Activated CD4-positive, alpha-beta T cell treated with anti-CD3 and anti-CD28 coated beads, Interleukin-2, amount 10 ng/mL, durations not matched to agents 24 days and 14 days (primary cell): ENCODE results near the gene CGN. TPM values are rescaled to one million over a fixed set of nuclear protein-coding genes. Genes with fewer than 3 reads are reported as not detected.

ENCODE experiments used
- DNase-seq: peaks from one replicate; pipeline ENCODE4 v3.0.0; 2022
- H3K27ac Mint-ChIP-seq: one replicate; pipeline ENCODE4 v1.8.0; 2022; ENCODE audit warnings: mild to moderate bottlenecking, mixed read lengths
- H3K27me3 Mint-ChIP-seq: one replicate; pipeline ENCODE4 v1.8.0; 2022; ENCODE audit warnings: mixed read lengths
- H3K36me3 Mint-ChIP-seq: one replicate; pipeline ENCODE4 v1.8.0; 2022; ENCODE audit warnings: low read depth, mild to moderate bottlenecking, mixed read lengths
- H3K4me1 Mint-ChIP-seq: one replicate; pipeline ENCODE4 v1.8.0; 2021; ENCODE audit warnings: mixed read lengths
- H3K4me3 Mint-ChIP-seq: one replicate; pipeline ENCODE4 v1.8.0; 2022; ENCODE audit warnings: mild to moderate bottlenecking, moderate library complexity, mixed read lengths
- H3K9me3 Mint-ChIP-seq: one replicate; pipeline ENCODE4 v1.8.0; 2021; ENCODE audit warnings: mixed read lengths
- intact Hi-C: fragments of 100-400 bp; cut with micrococcal nuclease; formaldehyde crosslinking; loops from one replicate; pipeline ENCODE4 v1.15.1; 2023
- total RNA-seq: library from RNA; stranded (reverse); gene quantifications from 2 replicates; pipeline ENCODE4 v1.2.3, GENCODE V29; 2022

Gene CGN
- total RNA-seq, 1 donor from 2014 or later = 0.07 TPM

DNA sequence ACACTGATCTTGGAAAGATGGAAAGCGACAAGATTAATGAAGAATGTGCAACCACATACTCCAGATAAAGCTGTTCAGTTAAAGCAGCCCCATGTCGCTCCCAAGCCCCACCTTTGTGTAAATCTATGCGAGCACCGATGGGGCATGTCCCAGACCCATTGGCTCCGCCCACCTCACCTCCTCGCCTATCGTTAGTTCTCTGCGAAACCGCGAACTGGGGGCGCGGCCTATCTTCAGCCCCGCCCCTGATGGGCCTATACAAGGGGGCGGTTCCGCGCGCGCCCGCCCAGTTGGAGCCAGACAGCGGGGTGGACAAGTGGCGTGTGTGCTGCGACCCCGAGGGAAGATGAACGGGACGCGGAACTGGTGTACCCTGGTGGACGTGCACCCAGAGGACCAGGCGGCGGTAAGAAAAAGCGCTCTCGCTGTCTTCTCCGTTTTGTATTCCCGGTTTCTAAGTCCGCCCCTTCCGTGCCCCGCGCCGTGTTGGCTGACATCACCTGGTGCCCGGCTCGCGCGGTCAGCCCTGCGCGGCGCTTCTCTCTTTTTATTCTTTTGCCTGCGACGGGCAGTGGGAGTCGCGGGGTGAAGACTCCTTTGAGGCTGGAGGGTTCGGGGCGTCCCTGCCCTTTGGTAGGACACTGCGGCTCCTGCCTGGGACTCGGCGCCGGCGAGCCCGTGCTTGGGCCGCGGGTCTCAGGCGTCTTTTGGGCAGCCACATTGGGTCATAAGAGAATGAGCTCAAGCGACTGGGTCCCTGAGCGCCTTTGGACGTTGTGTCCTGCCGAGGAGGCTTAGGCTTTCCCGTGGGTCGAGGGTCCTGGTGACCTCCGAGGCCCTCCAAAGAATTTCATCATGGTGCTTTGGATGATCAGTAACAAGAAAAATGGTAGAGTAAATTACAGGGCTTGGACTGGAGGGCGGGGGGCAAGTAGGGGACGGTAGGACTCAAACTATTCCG lies 29.1 kb downstream of the CGN start, which contains the start of gene TUFT1:
TUFT1 (plus strand) TSS at position 289 of the 961 bp plus-strand sequence; CDS start at position 347, 58 bp downstream.
- H3K27me3 Mint-ChIP-seq = peaks cover 8% of the 10 kb centered on the region
- intact Hi-C loops = loop anchor here (1.0 to 5.0 kb wide), 3 partner anchors 29 to 296 kb away; partner anchors contain the start of gene CGN
- H3K9me3 Mint-ChIP-seq = no peaks in the 10 kb centered on the region
- peak within 1 kb of the TSS; percentile 79 for H3K27ac Mint-ChIP-seq
- H3K4me1 Mint-ChIP-seq = peaks cover 19% of the 10 kb centered on the region
- H3K36me3 Mint-ChIP-seq = no peaks in the 10 kb centered on the region
- DNase-seq = peak; percentile 98
- peak within 1 kb of the TSS; percentile 95 for H3K4me3 Mint-ChIP-seq

DNA sequence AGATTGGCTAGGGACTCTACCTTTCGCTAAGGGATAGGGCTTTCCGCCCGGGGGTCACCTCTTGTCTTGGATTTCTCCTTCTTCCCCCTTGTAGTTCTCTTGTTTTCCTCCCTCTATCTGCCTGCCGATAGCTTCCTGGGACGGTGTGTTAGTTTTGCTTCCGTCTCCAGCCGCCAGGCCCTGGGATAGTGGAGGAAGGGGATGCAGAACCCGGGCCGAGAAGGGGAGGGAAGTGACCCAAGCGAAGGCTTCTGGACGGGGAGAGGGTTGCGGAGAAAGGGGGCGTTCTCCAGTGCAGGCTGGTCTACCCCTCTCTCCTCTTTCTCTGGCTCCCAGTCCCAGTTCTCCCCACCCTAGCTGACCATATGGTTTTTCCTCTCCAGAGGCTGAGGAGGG lies 29.8 kb downstream of the CGN start:
- Mint-ChIP-seq H3K27ac (no peak overlapping the region), H3K4me3 (peak overlapping the region; percentile 95), H3K36me3 (no peaks in the 10 kb centered on the region), H3K9me3 (no peaks in the 10 kb centered on the region), H3K27me3 (peaks cover 8% of the 10 kb centered on the region), H3K4me1 (peaks cover 19% of the 10 kb centered on the region)
- peak; percentile 65 for DNase-seq
- intact Hi-C loops = loop anchor here (1.0 to 5.0 kb wide), 3 partner anchors 30 to 296 kb away; partner anchors contain the start of gene CGN

DNA sequence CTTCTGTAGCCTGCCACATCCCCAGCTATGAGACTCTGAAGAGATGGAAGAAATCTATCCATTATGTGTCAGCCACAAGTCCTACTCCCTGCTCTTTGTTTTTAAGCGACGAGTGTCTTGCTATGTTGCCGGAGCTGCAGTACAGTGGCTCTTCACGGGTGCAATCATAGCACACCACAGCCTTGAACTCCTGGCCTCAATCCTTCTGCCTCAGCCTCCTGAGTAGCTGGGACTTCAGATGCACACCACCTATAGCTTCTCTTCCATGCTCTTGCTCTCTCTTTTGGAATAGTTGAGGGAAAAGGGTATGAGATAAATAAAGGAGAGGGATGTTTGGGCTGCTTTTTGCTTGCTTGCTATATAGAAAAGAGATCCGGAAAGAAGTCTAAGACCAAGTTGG lies 30.6 kb downstream of the CGN start:
- DNase-seq = no peak
- intact Hi-C loops = loop anchor here (2.0 to 5.0 kb wide), 2 partner anchors 99 to 295 kb away; no protein-coding TSS in a partner anchor
- Mint-ChIP-seq H3K9me3 (no peaks in the 10 kb centered on the region), H3K4me3 (peak overlapping the region; percentile 95), H3K36me3 (no peaks in the 10 kb centered on the region), H3K27ac (no peak overlapping the region), H3K27me3 (peaks cover 8% of the 10 kb centered on the region), H3K4me1 (peaks cover 19% of the 10 kb centered on the region)

DNA sequence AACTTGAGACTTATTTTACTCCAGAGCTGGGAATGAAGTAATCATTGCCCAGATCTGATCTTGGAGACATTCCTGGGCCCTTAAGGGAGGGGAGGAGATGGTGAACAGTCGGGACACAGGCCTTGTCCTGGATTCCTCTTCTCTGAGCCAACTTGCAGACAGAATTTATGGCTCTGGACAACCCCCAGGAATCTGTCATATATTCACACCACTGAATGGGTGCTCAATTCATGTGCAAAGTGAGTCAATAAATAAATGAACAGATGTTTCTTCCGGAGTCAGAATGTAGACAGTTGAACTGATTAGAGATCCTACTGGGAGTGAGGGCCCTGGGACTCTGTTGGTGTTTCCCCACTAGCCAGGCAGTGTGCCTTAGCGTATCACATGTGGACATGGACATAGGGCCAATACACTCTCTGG lies 31.5 kb downstream of the CGN start:
- intact Hi-C loops = loop anchor here (5.0 kb wide), 1 partner anchor 100 kb away; no protein-coding TSS in a partner anchor
- no peak for DNase-seq
- H3K9me3 Mint-ChIP-seq = no peaks in the 10 kb centered on the region
- H3K27me3 Mint-ChIP-seq = peaks cover 8% of the 10 kb centered on the region
- no peak overlapping the region for H3K27ac Mint-ChIP-seq
- peaks cover 25% of the 10 kb centered on the region for H3K4me1 Mint-ChIP-seq
- no peak overlapping the region for H3K4me3 Mint-ChIP-seq
- no peaks in the 10 kb centered on the region for H3K36me3 Mint-ChIP-seq

DNA sequence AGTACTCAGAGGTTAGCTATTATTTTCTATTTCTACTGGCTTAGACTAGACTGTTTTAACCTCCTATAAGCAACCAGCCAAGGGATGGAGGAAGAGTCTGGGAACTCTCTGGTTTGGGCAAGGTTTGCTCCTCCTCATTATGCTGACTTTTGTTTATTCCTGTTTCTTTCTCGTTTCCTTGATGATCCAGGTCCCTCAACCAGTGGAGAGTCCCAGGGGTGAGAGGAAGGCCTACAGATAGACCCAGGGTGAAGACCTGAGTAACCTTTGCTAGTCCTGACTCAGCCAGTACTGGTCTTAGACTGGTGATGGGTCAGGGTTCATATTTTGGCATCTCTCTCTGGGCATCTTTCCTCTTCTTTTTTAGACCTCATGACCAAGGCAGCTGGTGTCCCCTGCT lies 34.4 kb downstream of the CGN start:
- intact Hi-C loops = no loop called here
- DNase-seq = no peak
- peaks cover 8% of the 10 kb centered on the region for H3K27me3 Mint-ChIP-seq
- H3K9me3 Mint-ChIP-seq = no peaks in the 10 kb centered on the region
- peaks cover 21% of the 10 kb centered on the region for H3K4me1 Mint-ChIP-seq
- no peaks in the 10 kb centered on the region for H3K36me3 Mint-ChIP-seq
- no peak overlapping the region for H3K4me3 Mint-ChIP-seq
- H3K27ac Mint-ChIP-seq = no peak overlapping the region

DNA sequence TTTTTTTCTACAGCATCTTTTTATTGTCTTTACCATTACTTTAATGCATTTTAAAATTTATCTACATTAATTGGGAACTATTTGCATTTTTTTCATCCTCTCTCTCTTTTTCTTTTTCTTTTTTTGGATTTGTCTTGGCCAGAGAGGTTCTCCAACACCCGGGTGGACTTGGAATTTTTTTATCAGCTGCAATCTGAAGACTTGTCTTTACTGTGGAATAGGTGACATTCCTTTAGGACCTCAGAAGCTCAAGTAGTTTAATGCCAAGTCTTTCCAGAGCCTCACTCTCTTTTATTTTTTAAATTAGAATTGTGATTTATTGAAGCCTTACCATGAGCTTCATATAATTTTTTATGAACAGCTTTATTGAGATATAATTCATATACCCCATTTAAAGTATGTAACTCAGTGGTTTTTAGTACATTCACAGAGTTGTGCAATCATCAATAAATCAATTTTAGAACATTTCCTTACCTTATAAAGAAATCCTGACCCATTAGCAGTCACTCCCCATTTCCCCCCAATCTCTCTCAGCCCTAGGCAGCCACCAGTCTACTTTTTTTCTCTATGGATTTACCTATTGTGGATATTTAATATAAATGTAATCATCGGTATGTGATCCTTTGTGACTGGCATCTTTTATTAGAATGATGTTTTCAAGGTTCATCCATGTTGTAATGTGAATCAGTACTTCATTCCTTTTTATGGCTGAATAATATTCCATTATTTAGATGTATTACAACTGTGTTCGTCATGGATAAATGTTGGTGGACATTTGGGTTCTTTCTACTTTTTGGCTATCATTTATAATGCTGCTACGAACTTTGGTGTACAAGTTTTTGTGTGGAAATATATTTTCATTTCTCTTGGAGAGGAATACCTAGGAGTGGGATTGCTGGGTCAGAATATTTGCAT lies 35.1 kb downstream of the CGN start:
- Mint-ChIP-seq H3K27ac (no peak overlapping the region), H3K4me1 (peaks cover 15% of the 10 kb centered on the region), H3K36me3 (no peaks in the 10 kb centered on the region), H3K9me3 (no peaks in the 10 kb centered on the region), H3K27me3 (peaks cover 7% of the 10 kb centered on the region), H3K4me3 (no peak overlapping the region)
- intact Hi-C loops = no loop called here
- DNase-seq = no peak

DNA sequence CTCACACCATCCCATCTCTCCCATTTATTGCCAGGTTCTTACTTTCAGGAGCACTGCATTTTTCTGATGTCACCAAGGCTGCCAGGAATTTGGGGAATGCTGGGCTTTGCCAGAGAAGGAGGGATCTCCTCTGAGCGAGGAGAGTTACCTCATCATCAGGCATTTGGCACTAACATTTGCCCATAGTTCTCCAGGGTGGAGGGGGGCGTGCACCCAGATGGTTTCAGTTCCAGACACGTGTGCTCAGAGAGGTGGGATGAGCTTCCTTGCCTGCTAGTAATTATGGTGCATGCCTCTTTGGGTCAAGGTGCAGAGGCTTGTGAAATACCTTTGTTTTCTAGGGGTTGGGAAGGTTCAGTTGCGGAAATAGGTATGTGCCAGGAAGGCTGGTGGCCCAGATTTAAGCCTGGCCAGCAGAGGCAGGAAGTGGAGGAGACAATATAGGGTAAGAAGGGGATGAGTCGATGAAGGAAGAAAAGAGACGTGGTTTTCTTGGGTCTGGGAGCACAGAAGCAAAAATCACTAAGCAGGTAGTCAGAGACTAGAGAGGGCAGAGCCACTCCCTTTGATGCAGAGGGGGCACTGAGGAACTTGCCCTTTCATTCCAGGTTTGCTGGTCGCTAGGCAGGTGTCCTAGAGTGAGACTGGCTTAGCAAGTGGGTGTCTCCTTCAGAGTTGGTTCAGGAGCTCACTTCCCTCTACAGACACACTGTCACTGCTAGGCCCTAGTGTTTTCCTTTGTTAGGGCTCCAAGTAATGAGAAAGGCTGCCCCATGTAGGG lies 36.1 kb downstream of the CGN start:
- Mint-ChIP-seq H3K4me1 (peaks cover 8% of the 10 kb centered on the region), H3K27ac (no peak overlapping the region), H3K4me3 (no peak overlapping the region), H3K9me3 (no peaks in the 10 kb centered on the region), H3K36me3 (no peaks in the 10 kb centered on the region), H3K27me3 (no peaks in the 10 kb centered on the region)
- DNase-seq = no peak
- intact Hi-C loops = no loop called here

DNA sequence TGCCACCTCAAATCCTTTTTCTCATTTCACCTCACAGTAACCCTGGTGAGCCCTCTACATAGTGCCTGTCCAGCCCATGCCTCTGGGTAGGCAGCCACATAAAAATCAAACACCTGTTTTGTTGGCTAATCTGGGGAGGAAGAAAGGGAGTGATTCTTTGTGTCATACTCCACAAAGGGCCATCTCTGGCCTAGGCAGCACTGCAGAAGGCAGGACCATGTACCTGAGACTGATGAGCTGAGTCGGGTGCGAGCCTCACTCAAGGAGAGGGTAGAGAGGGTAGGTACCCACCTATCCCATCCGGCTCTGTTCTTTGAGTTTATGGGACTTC lies 36.7 kb downstream of the CGN start:
- Mint-ChIP-seq H3K36me3 (no peaks in the 10 kb centered on the region), H3K27ac (no peak overlapping the region), H3K4me1 (peaks cover 8% of the 10 kb centered on the region), H3K27me3 (no peaks in the 10 kb centered on the region), H3K4me3 (no peak overlapping the region), H3K9me3 (no peaks in the 10 kb centered on the region)
- no peak for DNase-seq
- intact Hi-C loops = no loop called here

DNA sequence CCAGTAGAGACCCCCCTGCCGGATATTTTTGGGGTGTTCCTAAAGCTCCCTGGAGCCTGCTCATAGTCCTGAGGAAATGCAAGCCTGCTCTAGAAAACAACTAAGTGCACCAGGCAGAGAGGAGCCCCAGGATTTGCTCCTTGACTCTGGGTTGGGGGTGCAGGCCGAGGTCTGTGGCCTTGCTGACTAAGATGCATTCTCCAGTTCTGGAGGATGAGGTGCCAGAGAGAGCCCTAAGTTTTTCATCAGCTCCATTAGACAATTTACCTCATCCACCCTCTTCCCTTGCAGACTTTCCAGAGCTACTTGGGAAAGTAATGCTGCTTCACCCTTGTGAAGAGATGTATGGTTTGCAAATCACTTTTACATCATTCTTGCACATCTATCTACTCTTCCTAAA lies 38.0 kb downstream of the CGN start:
- intact Hi-C loops = no loop called here
- H3K27ac Mint-ChIP-seq = no peak overlapping the region
- no peak overlapping the region for H3K4me3 Mint-ChIP-seq
- no peak for DNase-seq
- peaks cover 8% of the 10 kb centered on the region for H3K4me1 Mint-ChIP-seq
- H3K36me3 Mint-ChIP-seq = no peaks in the 10 kb centered on the region
- no peaks in the 10 kb centered on the region for H3K27me3 Mint-ChIP-seq
- H3K9me3 Mint-ChIP-seq = no peaks in the 10 kb centered on the region

DNA sequence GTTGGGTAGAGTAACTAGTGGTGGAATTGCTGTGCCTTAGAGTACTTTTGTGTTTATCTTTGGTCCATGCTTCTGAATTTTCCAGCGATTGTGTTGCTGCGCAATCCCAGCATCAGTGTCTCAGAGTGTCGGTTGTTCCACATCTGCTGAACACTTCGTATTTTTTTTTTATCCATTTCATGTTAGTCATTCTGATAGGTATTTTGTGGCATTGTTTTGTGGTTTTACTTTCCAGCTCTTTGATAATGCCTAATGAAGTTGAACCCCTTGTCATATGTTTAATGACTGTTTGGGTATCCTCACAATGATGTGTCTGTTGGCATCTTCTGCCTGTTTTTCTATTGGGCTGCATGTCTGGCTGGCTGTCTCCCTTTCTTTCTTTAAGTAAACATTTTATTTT lies 42.5 kb downstream of the CGN start:
- H3K9me3 Mint-ChIP-seq = no peaks in the 10 kb centered on the region
- no peak overlapping the region for H3K4me3 Mint-ChIP-seq
- no peak for DNase-seq
- no peaks in the 10 kb centered on the region for H3K36me3 Mint-ChIP-seq
- intact Hi-C loops = no loop called here
- H3K27me3 Mint-ChIP-seq = peaks cover 5% of the 10 kb centered on the region
- H3K4me1 Mint-ChIP-seq = peaks cover 3% of the 10 kb centered on the region
- H3K27ac Mint-ChIP-seq = no peak overlapping the region

DNA sequence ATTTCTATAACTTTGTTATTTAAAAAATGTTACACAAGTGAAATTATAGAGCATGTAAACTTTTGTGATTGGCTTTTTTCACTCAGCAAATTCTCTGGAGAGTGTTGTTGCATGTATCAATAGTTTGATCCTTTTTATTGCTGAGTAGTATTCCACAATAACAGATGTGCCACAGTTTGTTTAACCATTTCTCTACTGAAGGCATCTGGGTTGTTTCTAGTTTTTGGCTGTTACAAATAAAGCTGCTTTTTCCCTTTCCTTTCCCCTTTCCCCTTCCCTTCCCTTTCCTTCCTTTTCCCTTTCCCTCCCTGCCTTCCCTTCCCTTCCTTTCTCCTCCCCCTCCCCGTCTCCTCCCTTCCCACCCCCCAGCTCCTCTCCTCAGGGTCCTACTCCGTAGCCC lies 44.9 kb downstream of the CGN start:
- no peaks in the 10 kb centered on the region for H3K9me3 Mint-ChIP-seq
- no peak overlapping the region for H3K27ac Mint-ChIP-seq
- intact Hi-C loops = no loop called here
- H3K4me3 Mint-ChIP-seq = no peak overlapping the region
- no peak for DNase-seq
- H3K36me3 Mint-ChIP-seq = no peaks in the 10 kb centered on the region
- H3K4me1 Mint-ChIP-seq = peaks cover 3% of the 10 kb centered on the region
- H3K27me3 Mint-ChIP-seq = peaks cover 5% of the 10 kb centered on the region

DNA sequence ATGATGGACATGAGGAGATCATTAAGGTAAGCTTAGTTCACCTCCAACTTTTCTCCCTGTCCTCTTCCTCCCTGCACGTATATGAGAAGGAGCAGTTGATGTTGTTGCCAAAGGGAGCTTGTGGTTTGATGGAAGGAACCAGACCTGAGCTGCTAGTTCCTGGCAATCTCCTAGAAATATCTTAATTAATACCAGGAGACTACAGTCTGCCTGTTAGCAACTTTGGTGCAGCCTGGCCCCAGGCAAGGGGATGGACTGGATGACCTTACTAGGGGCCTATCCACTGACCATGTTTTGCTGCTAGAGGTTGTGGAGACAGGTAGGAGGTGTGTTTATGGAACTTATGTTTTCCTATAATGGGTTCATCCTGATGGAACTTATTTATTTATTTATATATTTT lies 51.5 kb downstream of the CGN start:
- H3K27me3 Mint-ChIP-seq = peaks cover 4% of the 10 kb centered on the region
- no peak for DNase-seq
- H3K9me3 Mint-ChIP-seq = no peaks in the 10 kb centered on the region
- intact Hi-C loops = no loop called here
- no peaks in the 10 kb centered on the region for H3K36me3 Mint-ChIP-seq
- no peak overlapping the region for H3K27ac Mint-ChIP-seq
- H3K4me1 Mint-ChIP-seq = peaks cover 3% of the 10 kb centered on the region
- H3K4me3 Mint-ChIP-seq = no peak overlapping the region

DNA sequence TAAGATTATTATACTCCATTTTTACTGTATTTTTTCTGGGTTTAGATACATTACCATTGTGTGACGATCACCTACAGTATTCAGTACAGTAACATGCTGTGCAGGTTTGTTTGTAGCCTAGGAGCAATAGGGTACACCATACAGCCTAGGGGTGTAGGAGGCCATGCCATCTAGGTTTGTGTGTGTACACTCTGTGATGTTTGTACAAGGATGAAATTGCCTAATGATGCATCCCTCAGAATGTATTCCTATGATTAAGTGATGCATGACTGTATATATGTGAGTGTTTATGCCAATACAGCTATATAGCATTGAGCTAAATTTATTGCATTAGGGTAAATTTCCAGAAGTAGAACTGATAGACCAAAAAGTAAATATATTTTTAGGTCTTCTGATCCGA lies 52.2 kb downstream of the CGN start:
- Mint-ChIP-seq H3K9me3 (no peaks in the 10 kb centered on the region), H3K27ac (no peak overlapping the region), H3K4me3 (no peak overlapping the region)

More for the DNA sequence above, 52.2 kb downstream of the CGN start:
- no peak for DNase-seq
- intact Hi-C loops = no loop called here
- Mint-ChIP-seq H3K27me3 (peaks cover 2% of the 10 kb centered on the region), H3K36me3 (no peaks in the 10 kb centered on the region), H3K4me1 (peaks cover 5% of the 10 kb centered on the region)
